ENCODE measurements around the gene TMEM117. TPM values are rescaled to one million over a fixed set of nuclear protein-coding genes. Genes with fewer than 3 reads are reported as not detected.

TMEM117 gene
- total RNA-seq, 2 experiments from 2014 or later: 0.95 to 7.1 TPM

DNA sequence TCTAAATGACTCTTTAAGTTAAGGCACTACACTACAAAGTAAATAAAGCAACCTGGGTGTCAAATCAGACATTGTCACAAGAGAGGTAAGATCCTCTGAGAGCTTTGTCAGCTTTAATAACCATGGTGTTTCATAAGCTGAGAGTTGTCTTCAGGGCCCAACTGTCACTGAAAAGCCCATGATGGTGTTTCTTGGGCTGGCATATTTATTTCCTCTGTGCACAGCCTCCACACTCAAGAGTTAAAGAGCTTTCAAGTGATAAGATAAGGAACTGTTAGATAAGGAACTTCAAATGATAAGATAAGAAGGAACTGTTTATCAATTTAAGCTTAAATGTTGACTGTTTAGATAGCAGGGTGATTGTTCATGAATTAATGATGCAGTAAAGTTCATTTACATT lies 495.4 kb downstream of the TMEM117 start:
- H3K9me2 ChIP-seq (ENCODE audit: insufficient read depth, low read length): no peaks in the 10 kb centered on the region
- POLR2A ChIA-PET: interaction anchor here (0.6 to 1.2 kb wide), 5 partner anchors 8 to 890 kb away, joined by 3 to 6 read pairs (median 3); no protein-coding TSS in a partner anchor
- no peak overlapping the region for H3K4me3 ChIP-seq (ENCODE audit: low read depth, low read length, poor library complexity, severe bottlenecking)
- H2AFZ ChIP-seq (ENCODE audit: low read length): no peak overlapping the region
- H4K20me1 ChIP-seq (ENCODE audit: insufficient read depth, low read length): no peaks in the 10 kb centered on the region
- no peak overlapping the region for H3K4me2 ChIP-seq (ENCODE audit: low read length)
- CTCF ChIA-PET (ENCODE audit: unreplicated experiment): no interaction called here
- no peaks in the 10 kb centered on the region for H3K36me3 ChIP-seq (ENCODE audit: insufficient read depth, low read length)
- H3K4me1 ChIP-seq (ENCODE audit: insufficient read depth, low read length, poor library complexity, severe bottlenecking): no peaks in the 10 kb centered on the region
- no TSS peak for BruUV-seq (replicated peaks)
- no peaks in the 10 kb centered on the region for H3K9me3 ChIP-seq (ENCODE audit: low read length)
- no peak for DNase-seq (ENCODE audit: low spot score)
- intact Hi-C loops (cut with micrococcal nuclease; ENCODE audit: unreplicated experiment): no loop called here
- TF ChIP-seq EZH2phosphoT487 (IDR thresholded peaks at IDR 0.05; ENCODE audit: borderline replicate concordance, low read depth, low read length): no peak
- TF ChIP-seq, protein P1, sequence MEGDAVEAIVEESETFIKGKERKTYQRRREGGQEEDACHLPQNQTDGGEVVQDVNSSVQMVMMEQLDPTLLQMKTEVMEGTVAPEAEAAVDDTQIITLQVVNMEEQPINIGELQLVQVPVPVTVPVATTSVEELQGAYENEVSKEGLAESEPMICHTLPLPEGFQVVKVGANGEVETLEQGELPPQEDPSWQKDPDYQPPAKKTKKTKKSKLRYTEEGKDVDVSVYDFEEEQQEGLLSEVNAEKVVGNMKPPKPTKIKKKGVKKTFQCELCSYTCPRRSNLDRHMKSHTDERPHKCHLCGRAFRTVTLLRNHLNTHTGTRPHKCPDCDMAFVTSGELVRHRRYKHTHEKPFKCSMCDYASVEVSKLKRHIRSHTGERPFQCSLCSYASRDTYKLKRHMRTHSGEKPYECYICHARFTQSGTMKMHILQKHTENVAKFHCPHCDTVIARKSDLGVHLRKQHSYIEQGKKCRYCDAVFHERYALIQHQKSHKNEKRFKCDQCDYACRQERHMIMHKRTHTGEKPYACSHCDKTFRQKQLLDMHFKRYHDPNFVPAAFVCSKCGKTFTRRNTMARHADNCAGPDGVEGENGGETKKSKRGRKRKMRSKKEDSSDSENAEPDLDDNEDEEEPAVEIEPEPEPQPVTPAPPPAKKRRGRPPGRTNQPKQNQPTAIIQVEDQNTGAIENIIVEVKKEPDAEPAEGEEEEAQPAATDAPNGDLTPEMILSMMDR (conservative IDR thresholded peaks at IDR 0.05; ENCODE audit: low read length): no peak
- H3K27ac ChIP-seq (ENCODE audit: low read depth, low read length, poor library complexity, severe bottlenecking): no peak overlapping the region
- no peaks in the 10 kb centered on the region for H3K79me2 ChIP-seq (ENCODE audit: insufficient read depth, low read depth, low read length)

DNA sequence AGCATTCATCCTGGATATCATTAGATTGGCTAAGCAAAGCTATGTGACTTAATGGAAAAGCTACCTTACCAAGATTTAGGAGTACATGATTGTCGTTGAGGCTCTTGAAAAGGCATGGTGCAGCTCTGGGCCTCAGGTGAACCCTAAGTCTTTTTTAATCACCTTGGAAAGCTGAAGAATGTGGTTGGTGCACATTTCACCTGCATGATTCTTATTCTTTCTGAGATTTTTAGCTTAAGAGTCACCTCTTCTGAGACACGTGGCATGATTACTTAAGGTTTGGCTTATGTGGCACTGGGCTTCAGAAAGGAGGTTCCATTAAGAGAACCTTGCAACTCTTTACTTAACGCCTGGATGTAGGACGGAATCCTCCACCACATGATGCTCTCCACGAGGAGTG lies 498.5 kb downstream of the TMEM117 start:
- no peaks in the 10 kb centered on the region for H3K36me3 ChIP-seq (ENCODE audit: insufficient read depth, low read length)
- no peaks in the 10 kb centered on the region for H3K9me2 ChIP-seq (ENCODE audit: insufficient read depth, low read length)
- no peaks in the 10 kb centered on the region for H3K9me3 ChIP-seq (ENCODE audit: low read length)
- BruUV-seq (replicated peaks): no TSS peak
- ChIA-PET CTCF (ENCODE audit: unreplicated experiment) (no interaction called here), POLR2A (no interaction called here)
- TF ChIP-seq, protein P1 (conservative IDR thresholded peaks at IDR 0.05; ENCODE audit: low read length): no peak
- no peak for TF ChIP-seq EZH2phosphoT487 (IDR thresholded peaks at IDR 0.05; ENCODE audit: borderline replicate concordance, low read depth, low read length)
- H3K4me3 ChIP-seq (ENCODE audit: low read depth, low read length, poor library complexity, severe bottlenecking): no peak overlapping the region
- no peak overlapping the region for H2AFZ ChIP-seq (ENCODE audit: low read length)
- H3K79me2 ChIP-seq (ENCODE audit: insufficient read depth, low read depth, low read length): no peaks in the 10 kb centered on the region
- no peak for DNase-seq (ENCODE audit: low spot score)
- H3K27ac ChIP-seq (ENCODE audit: low read depth, low read length, poor library complexity, severe bottlenecking): no peak overlapping the region
- no peaks in the 10 kb centered on the region for H3K4me1 ChIP-seq (ENCODE audit: insufficient read depth, low read length, poor library complexity, severe bottlenecking)
- intact Hi-C loops (cut with micrococcal nuclease; ENCODE audit: unreplicated experiment): no loop called here
- no peaks in the 10 kb centered on the region for H4K20me1 ChIP-seq (ENCODE audit: insufficient read depth, low read length)
- no peak overlapping the region for H3K4me2 ChIP-seq (ENCODE audit: low read length)

DNA sequence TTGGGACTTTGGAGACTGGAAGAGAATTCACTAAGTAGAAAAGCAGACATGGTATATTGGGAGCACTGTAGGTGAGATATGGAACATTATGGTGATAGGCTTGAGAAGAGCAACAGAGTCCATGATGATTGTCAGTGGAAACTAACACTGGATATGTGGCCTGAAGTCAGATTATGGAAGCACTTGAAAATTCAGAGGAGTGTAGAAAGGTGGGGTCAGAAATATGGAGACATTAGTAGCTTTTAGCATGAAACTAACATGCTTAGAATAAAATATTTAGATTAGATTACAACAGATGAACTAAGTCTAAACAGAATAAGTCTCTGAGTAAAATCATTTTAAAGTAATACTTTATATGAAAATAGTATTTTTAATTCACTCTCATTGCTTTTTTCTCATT lies 499.1 kb downstream of the TMEM117 start:
- intact Hi-C loops (cut with micrococcal nuclease; ENCODE audit: unreplicated experiment): no loop called here
- no TSS peak for BruUV-seq (replicated peaks)

More for the DNA sequence above, 499.1 kb downstream of the TMEM117 start:
- Histone ChIP-seq H3K4me1 (ENCODE audit: insufficient read depth, low read length, poor library complexity, severe bottlenecking) (no peaks in the 10 kb centered on the region), H3K79me2 (ENCODE audit: insufficient read depth, low read depth, low read length) (no peaks in the 10 kb centered on the region), H2AFZ (ENCODE audit: low read length) (no peak overlapping the region), H3K27ac (ENCODE audit: low read depth, low read length, poor library complexity, severe bottlenecking) (no peak overlapping the region), H4K20me1 (ENCODE audit: insufficient read depth, low read length) (no peaks in the 10 kb centered on the region), H3K4me2 (ENCODE audit: low read length) (no peak overlapping the region), H3K36me3 (ENCODE audit: insufficient read depth, low read length) (no peaks in the 10 kb centered on the region), H3K4me3 (ENCODE audit: low read depth, low read length, poor library complexity, severe bottlenecking) (no peak overlapping the region), H3K9me3 (ENCODE audit: low read length) (no peaks in the 10 kb centered on the region), H3K9me2 (ENCODE audit: insufficient read depth, low read length) (no peaks in the 10 kb centered on the region)
- no peak for DNase-seq (ENCODE audit: low spot score)
- no peak for TF ChIP-seq EZH2phosphoT487 (IDR thresholded peaks at IDR 0.05; ENCODE audit: borderline replicate concordance, low read depth, low read length)
- TF ChIP-seq, protein P1 (conservative IDR thresholded peaks at IDR 0.05; ENCODE audit: low read length): no peak
- CTCF ChIA-PET (ENCODE audit: unreplicated experiment): no interaction called here
- POLR2A ChIA-PET: interaction anchor here (1.7 kb wide), 1 partner anchor 14 kb away, joined by 5 read pairs; no protein-coding TSS in a partner anchor

Data from OCI-LY7 (cell line).